Liver (tissue), 9 donors: ENCODE measurements around the gene ELOVL3. TPM values are rescaled to one million over a fixed set of nuclear protein-coding genes. Genes with fewer than 3 reads are reported as not detected.

Experiments
- DNase-seq: peaks from one replicate; pipeline ENCODE4 v3.0.0-alpha.2; 2017; ENCODE audit warnings: low spot score
- H3K27ac ChIP-seq, 2 donors: one replicate each; pipeline ENCODE4 v1.7.0; 2013; ENCODE audit warnings: inconsistent platforms in 2 of 2, low read length in 2 of 2, control low read depth in 1 of 2, low read depth in 1 of 2, mild to moderate bottlenecking in 1 of 2
- H3K27me3 ChIP-seq, 4 donors: one replicate each; pipeline versions ENCODE4 v1.6.1 to v1.7.0; 2013; ENCODE audit warnings: low read length in 3 of 4, inconsistent platforms in 1 of 4, mild to moderate bottlenecking in 1 of 4, moderate library complexity in 1 of 4; ENCODE audit not compliant: control insufficient read depth in 4 of 4, insufficient read depth in 4 of 4
- H3K36me3 ChIP-seq, 4 donors: one replicate each; pipeline versions ENCODE4 v1.6.1 to v1.7.0; 2013; ENCODE audit warnings: low read length in 3 of 4, mild to moderate bottlenecking in 3 of 4, low read depth in 1 of 4, moderate library complexity in 1 of 4; ENCODE audit not compliant: control insufficient read depth in 4 of 4, insufficient read depth in 3 of 4
- H3K4me1 ChIP-seq, 4 donors: one replicate each; pipeline versions ENCODE4 v1.6.1 to v1.7.0; 2013; ENCODE audit warnings: low read length in 3 of 4, mild to moderate bottlenecking in 3 of 4, moderate library complexity in 1 of 4; ENCODE audit not compliant: control insufficient read depth in 4 of 4, insufficient read depth in 4 of 4
- H3K4me3 ChIP-seq, 3 donors: one replicate each; pipeline versions ENCODE4 v1.6.1 to v1.7.0; 2013; ENCODE audit warnings: low read length in 3 of 3, control low read depth in 1 of 3, low read depth in 1 of 3, mild to moderate bottlenecking in 1 of 3
- H3K9ac ChIP-seq, 2 donors: one replicate each; pipeline ENCODE4 v1.7.0; 2013; ENCODE audit warnings: low read length in 2 of 2, mild to moderate bottlenecking in 2 of 2, moderate library complexity in 2 of 2, control low read depth in 1 of 2, low read depth in 1 of 2
- H3K9me3 ChIP-seq, 4 donors: one replicate each; pipeline versions ENCODE4 v1.6.1 to v1.7.0; 2013; ENCODE audit warnings: low read length in 3 of 4; ENCODE audit not compliant: control insufficient read depth in 4 of 4
- EGR1 ChIP-seq, 2 donors: IDR thresholded peaks; 2 replicates each; pipeline ENCODE4 v1.6.1; 2016 to 2018; ENCODE audit warnings: antibody characterized with exemption in 2 of 2, low read depth in 2 of 2
- FOXA1 ChIP-seq: IDR thresholded peaks from 2 replicates; pipeline ENCODE4 v1.6.1; 2016; ENCODE audit warnings: antibody characterized with exemption
- FOXA2 ChIP-seq: IDR thresholded peaks from 2 replicates; pipeline ENCODE4 v1.6.1; 2016; ENCODE audit warnings: antibody characterized with exemption
- GABPA ChIP-seq, 2 donors: IDR thresholded peaks in 1 of 2; conservative IDR thresholded peaks in 1 of 2; 2 replicates each; pipeline ENCODE4 v1.6.1; 2016; ENCODE audit warnings: antibody characterized with exemption in 2 of 2, mild to moderate bottlenecking in 1 of 2, moderate library complexity in 1 of 2
- HNF4A ChIP-seq, 2 donors: conservative IDR thresholded peaks; 2 replicates each; pipeline ENCODE4 v1.6.1; 2016; ENCODE audit warnings: antibody characterized with exemption in 2 of 2, mild to moderate bottlenecking in 2 of 2
- HNF4G ChIP-seq: IDR thresholded peaks from 2 replicates; pipeline ENCODE4 v1.6.1; 2016; ENCODE audit warnings: antibody characterized with exemption
- NR2F2 ChIP-seq: IDR thresholded peaks from 2 replicates; pipeline ENCODE4 v1.6.1; 2016; ENCODE audit warnings: antibody characterized with exemption
- RAD21 ChIP-seq, 2 donors: IDR thresholded peaks; 2 replicates each; pipeline ENCODE4 v1.6.1; 2016; ENCODE audit warnings: antibody characterized with exemption in 2 of 2, mild to moderate bottlenecking in 2 of 2
- RXRA ChIP-seq, 2 donors: IDR thresholded peaks; 2 replicates each; pipeline ENCODE4 v1.6.1; 2017 to 2018; ENCODE audit warnings: antibody characterized with exemption in 2 of 2, mild to moderate bottlenecking in 1 of 2
- SP1 ChIP-seq: IDR thresholded peaks from 2 replicates; pipeline ENCODE4 v1.6.1; 2018; ENCODE audit warnings: antibody characterized with exemption, mild to moderate bottlenecking
- TAF1 ChIP-seq: conservative IDR thresholded peaks from 2 replicates; pipeline ENCODE4 v1.6.1; 2016; ENCODE audit warnings: antibody characterized with exemption, mild to moderate bottlenecking
- YY1 ChIP-seq: IDR thresholded peaks from 2 replicates; pipeline ENCODE4 v1.6.1; 2016; ENCODE audit warnings: antibody characterized with exemption, mild to moderate bottlenecking
- ZBTB33 ChIP-seq: IDR thresholded peaks from 2 replicates; pipeline ENCODE4 v1.6.1; 2016; ENCODE audit warnings: antibody characterized with exemption
- WGBS: extraction: QIAGEN DNeasy Blood & Tissue Kit; methylation state at CpG from one replicate; pipeline ENCODE4 v1.1.7; 2013; 5-methylcytosine and 5-hydroxymethylcytosine counted together
- polyA plus RNA-seq, 2 donors: library from polyadenylated mRNA; stranded (reverse) in 1 of 2; unstranded in 1 of 2; fragments of 200-250 nt in 1 of 2; fragments of >200 nt in 1 of 2; fragmentation: Nextera tagmentation in 1 of 2; extraction: Ambion mirVana in 1 of 2; gene quantifications; one replicate each; pipeline versions ENCODE4 v1.2.1 to v1.2.3, GENCODE V29; 2013 to 2015
- total RNA-seq, 2 donors: library from RNA; depleted of rRNA; stranded (reverse); fragments of >200 nt; gene quantifications; one replicate each; pipeline ENCODE4 v1.2.3, GENCODE V29; 2014
- TF ChIP-seq, protein P1 (sequence below): IDR thresholded peaks from 2 replicates; pipeline ENCODE4 v1.6.1; 2016; ENCODE audit warnings: antibody characterized with exemption
- TF ChIP-seq, protein P2 (sequence below): IDR thresholded peaks from 2 replicates; pipeline ENCODE4 v1.6.1; 2016; ENCODE audit warnings: antibody characterized with exemption, mild to moderate bottlenecking
- donor health status: healthy.
- donor health status: healthy.
- donor health status: healthy.
- donor health status: healthy.
- donor health status: healthy.

Gene ELOVL3
- total and polyA plus RNA-seq, 4 donors, result 0.42 TPM; not detected in 3

- Histone ChIP-seq H3K27ac (no peak overlapping the region), H3K4me3 (no peak overlapping the region), H3K36me3 (no peaks in the 10 kb centered on the region), H3K9me3 (no peaks in the 10 kb centered on the region), H3K4me1 (no peaks in the 10 kb centered on the region), H3K27me3 (no peaks in the 10 kb centered on the region), H3K9ac (no peak overlapping the region)
- WGBS, result 78% methylated on average over 5 of the region's 5 CpGs
- TF ChIP-seq RXRA (IDR thresholded peaks at IDR 0.05) (no peak), NR2F2 (no peak), TAF1 (no peak), HNF4G (no peak)
- TF ChIP-seq, protein P1, sequence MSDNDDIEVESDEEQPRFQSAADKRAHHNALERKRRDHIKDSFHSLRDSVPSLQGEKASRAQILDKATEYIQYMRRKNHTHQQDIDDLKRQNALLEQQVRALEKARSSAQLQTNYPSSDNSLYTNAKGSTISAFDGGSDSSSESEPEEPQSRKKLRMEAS, result no peak
- TF ChIP-seq, protein P2, sequence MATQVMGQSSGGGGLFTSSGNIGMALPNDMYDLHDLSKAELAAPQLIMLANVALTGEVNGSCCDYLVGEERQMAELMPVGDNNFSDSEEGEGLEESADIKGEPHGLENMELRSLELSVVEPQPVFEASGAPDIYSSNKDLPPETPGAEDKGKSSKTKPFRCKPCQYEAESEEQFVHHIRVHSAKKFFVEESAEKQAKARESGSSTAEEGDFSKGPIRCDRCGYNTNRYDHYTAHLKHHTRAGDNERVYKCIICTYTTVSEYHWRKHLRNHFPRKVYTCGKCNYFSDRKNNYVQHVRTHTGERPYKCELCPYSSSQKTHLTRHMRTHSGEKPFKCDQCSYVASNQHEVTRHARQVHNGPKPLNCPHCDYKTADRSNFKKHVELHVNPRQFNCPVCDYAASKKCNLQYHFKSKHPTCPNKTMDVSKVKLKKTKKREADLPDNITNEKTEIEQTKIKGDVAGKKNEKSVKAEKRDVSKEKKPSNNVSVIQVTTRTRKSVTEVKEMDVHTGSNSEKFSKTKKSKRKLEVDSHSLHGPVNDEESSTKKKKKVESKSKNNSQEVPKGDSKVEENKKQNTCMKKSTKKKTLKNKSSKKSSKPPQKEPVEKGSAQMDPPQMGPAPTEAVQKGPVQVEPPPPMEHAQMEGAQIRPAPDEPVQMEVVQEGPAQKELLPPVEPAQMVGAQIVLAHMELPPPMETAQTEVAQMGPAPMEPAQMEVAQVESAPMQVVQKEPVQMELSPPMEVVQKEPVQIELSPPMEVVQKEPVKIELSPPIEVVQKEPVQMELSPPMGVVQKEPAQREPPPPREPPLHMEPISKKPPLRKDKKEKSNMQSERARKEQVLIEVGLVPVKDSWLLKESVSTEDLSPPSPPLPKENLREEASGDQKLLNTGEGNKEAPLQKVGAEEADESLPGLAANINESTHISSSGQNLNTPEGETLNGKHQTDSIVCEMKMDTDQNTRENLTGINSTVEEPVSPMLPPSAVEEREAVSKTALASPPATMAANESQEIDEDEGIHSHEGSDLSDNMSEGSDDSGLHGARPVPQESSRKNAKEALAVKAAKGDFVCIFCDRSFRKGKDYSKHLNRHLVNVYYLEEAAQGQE, result no peak
- no peak for DNase-seq
Measured at GRCh38 chr10:102219370-102219769, 6.7 kb upstream of the ELOVL3 start.

GRCh38 chr10:102220612-102221011 lies 5.5 kb upstream of the ELOVL3 start:
- no peak for DNase-seq
- Histone ChIP-seq H3K27ac (no peak overlapping the region), H3K9me3 (no peaks in the 10 kb centered on the region), H3K27me3 (no peaks in the 10 kb centered on the region), H3K4me1 (no peaks in the 10 kb centered on the region), H3K4me3 (no peak overlapping the region), H3K9ac (no peak overlapping the region), H3K36me3 (no peaks in the 10 kb centered on the region)
- TF ChIP-seq NR2F2, result no peak
- no peak for TF ChIP-seq EGR1 (IDR thresholded peaks at IDR 0.05; ENCODE audit: low read depth in 2 of 2)

DNA sequence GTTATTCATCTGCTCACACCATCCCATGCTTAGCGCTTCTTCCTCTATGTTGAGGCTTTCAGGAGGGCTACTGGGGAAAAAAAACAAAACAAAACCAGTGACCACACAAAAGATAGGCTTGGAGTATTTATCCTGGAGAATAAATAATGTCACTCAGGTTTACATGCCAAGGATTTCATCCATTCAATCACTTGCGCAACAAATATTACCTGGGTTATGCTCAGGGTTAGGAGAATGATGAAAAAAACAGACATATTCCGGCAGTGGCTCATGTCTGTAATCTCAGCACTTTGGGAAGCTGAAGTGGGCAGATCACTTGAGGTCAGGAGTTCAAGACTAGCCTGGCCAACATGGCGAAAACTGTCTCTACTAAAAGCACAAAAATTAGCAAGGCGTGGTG lies 3.3 kb upstream of the ELOVL3 start:
- DNase-seq, result no peak
- H3K36me3 ChIP-seq, result no peaks in the 10 kb centered on the region
- H3K27ac ChIP-seq, result no peak overlapping the region
- no peak for TF ChIP-seq EGR1 (IDR thresholded peaks at IDR 0.05; ENCODE audit: low read depth in 2 of 2)
- TF ChIP-seq FOXA2, result no peak
- no peak for TF ChIP-seq YY1
- no peak for TF ChIP-seq SP1
- TF ChIP-seq, protein P2, result no peak
- no peak for TF ChIP-seq GABPA (IDR thresholded peaks at IDR 0.05 in 1 of 2, conservative IDR thresholded peaks at IDR 0.05 in 1 of 2)
- no peak for TF ChIP-seq RXRA (IDR thresholded peaks at IDR 0.05)
- no peak for TF ChIP-seq NR2F2
- no peak for TF ChIP-seq RAD21 (IDR thresholded peaks at IDR 0.05)
- TF ChIP-seq HNF4A (conservative IDR thresholded peaks at IDR 0.05), result no peak
- TF ChIP-seq, protein P1, result no peak
- no peak for TF ChIP-seq FOXA1
- TF ChIP-seq ZBTB33, result no peak
- 85% methylated on average over 5 of the region's 5 CpGs for WGBS
- H3K9me3 ChIP-seq, result no peaks in the 10 kb centered on the region
- H3K4me1 ChIP-seq, result peaks cover 0 to 9% (median 4%) of the 10 kb centered on the region in 4 donors
- no peak overlapping the region for H3K9ac ChIP-seq
- no peak overlapping the region for H3K4me3 ChIP-seq
- H3K27me3 ChIP-seq, result peaks cover 0 to under 1% (median 0%) of the 10 kb centered on the region in 4 donors
